ENCODE results near the gene PDCL2. TPM values are rescaled to one million over a fixed set of nuclear protein-coding genes. Genes with fewer than 3 reads are reported as not detected.
A peak's percentile ranks its signal among the peaks of the same experiment; 100 is the strongest.

PDCL2 gene
- total RNA-seq, 3 donors from 2014 or later (not counting 1 experiment from before 2014, with no cell fraction given), result not detected

- peaks cover 6% of the 10 kb centered on the region for H3K4me1 ChIP-seq (ENCODE audit: control insufficient read depth, insufficient read depth, low read length)
- no peak within 1 kb of the TSS for H3K27ac Mint-ChIP-seq
- H3K27ac ChIP-seq (ENCODE audit: low read length), result no peak within 1 kb of the TSS
- H3K4me3 ChIP-seq (ENCODE audit: low read length), result no peak within 1 kb of the TSS
- no peaks in the 10 kb centered on the region for H3K36me3 Mint-ChIP-seq
- H3K4me3 Mint-ChIP-seq, result peak within 1 kb of the TSS; percentile 55
- no peaks in the 10 kb centered on the region for H3K9me3 ChIP-seq (ENCODE audit: control insufficient read depth, insufficient read depth, low read length)
- peaks cover 55 to 72% of the 10 kb centered on the region in 2 donors for H3K27me3 Mint-ChIP-seq (ENCODE audit: low read depth in 2 of 2)
- ATAC-seq, result peak in 2 of 3 donors; percentile 33 to 48
- intact Hi-C loops (cut with micrococcal nuclease), result no loop called here
- no peaks in the 10 kb centered on the region for H3K36me3 ChIP-seq (ENCODE audit: control insufficient read depth, insufficient read depth, low read length)
- peak in 1 of 2 donors; percentile 35 for DNase-seq
- WGBS (ENCODE audit: insufficient coverage), result 1% methylated on average over 79 of the region's 80 CpGs
- H3K27me3 ChIP-seq (ENCODE audit: control insufficient read depth, insufficient read depth, low read length), result peaks cover 22% of the 10 kb centered on the region
- peaks cover 6 to 15% of the 10 kb centered on the region in 2 donors for H3K4me1 Mint-ChIP-seq
- H3K9me3 Mint-ChIP-seq, result no peaks in the 10 kb centered on the region
- TF ChIP-seq CTCF (IDR thresholded peaks at IDR 0.05), result no peak
These were observed 44.0 kb upstream of the PDCL2 start, which contains the start of gene NMU for GRCh38 chr4:55635741-55636655. NMU (minus strand) TSS chr4:55636298; CDS start chr4:55636192, 106 bp downstream.

GRCh38 chr4:55635282-55635681 lies 43.2 kb upstream of the PDCL2 start:
- TF ChIP-seq CTCF (IDR thresholded peaks at IDR 0.05), result no peak
- no peaks in the 10 kb centered on the region for H3K9me3 Mint-ChIP-seq
- intact Hi-C loops (cut with micrococcal nuclease), result no loop called here
- no peak for DNase-seq
- WGBS (ENCODE audit: insufficient coverage), result 4% methylated on average over 11 of the region's 11 CpGs
- Histone ChIP-seq H3K4me3 (ENCODE audit: low read length) (no peak overlapping the region), H3K4me1 (ENCODE audit: control insufficient read depth, insufficient read depth, low read length) (peaks cover 6% of the 10 kb centered on the region), H3K27ac (ENCODE audit: low read length) (no peak overlapping the region), H3K9me3 (ENCODE audit: control insufficient read depth, insufficient read depth, low read length) (no peaks in the 10 kb centered on the region), H3K36me3 (ENCODE audit: control insufficient read depth, insufficient read depth, low read length) (no peaks in the 10 kb centered on the region), H3K27me3 (ENCODE audit: control insufficient read depth, insufficient read depth, low read length) (peaks cover 26% of the 10 kb centered on the region)
- no peak for ATAC-seq
- H3K4me3 Mint-ChIP-seq, result no peak overlapping the region
- peaks cover 53 to 72% of the 10 kb centered on the region in 2 donors for H3K27me3 Mint-ChIP-seq (ENCODE audit: low read depth in 2 of 2)
- no peaks in the 10 kb centered on the region for H3K36me3 Mint-ChIP-seq
- H3K27ac Mint-ChIP-seq, result no peak overlapping the region
- peaks cover 6 to 15% of the 10 kb centered on the region in 2 donors for H3K4me1 Mint-ChIP-seq

- H3K36me3 Mint-ChIP-seq, result no peaks in the 10 kb centered on the region
- Histone ChIP-seq H3K4me1 (ENCODE audit: control insufficient read depth, insufficient read depth, low read length) (peaks cover 6% of the 10 kb centered on the region), H3K27ac (ENCODE audit: low read length) (no peak overlapping the region), H3K36me3 (ENCODE audit: control insufficient read depth, insufficient read depth, low read length) (no peaks in the 10 kb centered on the region), H3K9me3 (ENCODE audit: control insufficient read depth, insufficient read depth, low read length) (no peaks in the 10 kb centered on the region), H3K4me3 (ENCODE audit: low read length) (no peak overlapping the region), H3K27me3 (ENCODE audit: control insufficient read depth, insufficient read depth, low read length) (peaks cover 26% of the 10 kb centered on the region)
- no peak overlapping the region for H3K27ac Mint-ChIP-seq
- intact Hi-C loops (cut with micrococcal nuclease), result no loop called here
- no peaks in the 10 kb centered on the region for H3K9me3 Mint-ChIP-seq
- ATAC-seq (no peak), DNase-seq (no peak)
- no peak for TF ChIP-seq CTCF (IDR thresholded peaks at IDR 0.05)
- H3K4me1 Mint-ChIP-seq, result peaks cover 6 to 15% of the 10 kb centered on the region in 2 donors
- WGBS (ENCODE audit: insufficient coverage), result 34% methylated on average over 3 of the region's 3 CpGs
- peaks cover 52 to 65% of the 10 kb centered on the region in 2 donors for H3K27me3 Mint-ChIP-seq (ENCODE audit: low read depth in 2 of 2)
- H3K4me3 Mint-ChIP-seq, result no peak overlapping the region
These were observed 42.5 kb upstream of the PDCL2 start for GRCh38 chr4:55634417-55635128.

Measured in natural killer cell (primary cell).